Endothelial cell of umbilical vein (primary cell): Measurements from ENCODE around the gene EVC. TPM values are rescaled to one million over a fixed set of nuclear protein-coding genes. Genes with fewer than 3 reads are reported as not detected.

ENCODE experiments used
- BruUV-seq: library from RNA; stranded (reverse); fragments of 400-500 nt; replicated peaks from 2 replicates; lab custom pipeline; 2021; lab: Mats Ljungman, UMichigan
- CTCF ChIA-PET: fragments of 300-600, 350-600 bp; sonication (Branson Sonifier 250); formaldehyde crosslinking; loops from one replicate; lab custom pipeline; 2021; ENCODE audit warnings: antibody characterized with exemption, inconsistent platforms; lab: Charles Lee
- POLR2A ChIA-PET: fragments of 300-600, 350-600 bp; sonication (Branson Sonifier 250); formaldehyde crosslinking; loops from one replicate; lab custom pipeline; 2021; ENCODE audit warnings: antibody characterized with exemption, inconsistent platforms; lab: Charles Lee
- DNase-seq: peaks from one replicate; pipeline ENCODE4 v3.0.0-alpha.2; 2011; ENCODE audit warnings: low read depth, low spot score
- FAIRE-seq: peaks from 2 replicates; lab custom pipeline; 2011; peaks lifted over from hg19 to GRCh38; lab: Jason Lieb, UNC
- H2AFZ ChIP-seq: 2 replicates; pipeline ENCODE4 v1.6.0; 2012; ENCODE audit warnings: low read depth, low read length, control low read depth, inconsistent platforms
- H3K27ac ChIP-seq: 2 replicates; pipeline ENCODE4 v1.5.1; 2011; ENCODE audit warnings: low read depth, mild to moderate bottlenecking, control low read depth, low read length, moderate library complexity; ENCODE audit not compliant: insufficient read depth
- H3K27me3 ChIP-seq, 2 experiments: 2 replicates each; pipeline versions ENCODE4 v1.6.0 to v1.6.1; 2011; ENCODE audit warnings: low read length in 2 of 2, mixed read lengths in 1 of 2; ENCODE audit not compliant: control insufficient read depth in 2 of 2, insufficient read depth in 2 of 2
- H3K36me3 ChIP-seq, 2 experiments: 2 replicates in 1 of 2; 3 replicates in 1 of 2; pipeline ENCODE4 v1.5.1; 2011; ENCODE audit warnings: low read length in 2 of 2, mild to moderate bottlenecking in 1 of 2, moderate library complexity in 1 of 2; ENCODE audit not compliant: control insufficient read depth in 2 of 2, insufficient read depth in 2 of 2; ENCODE audit errors: extremely low read depth in 1 of 2
- H3K4me1 ChIP-seq: 3 replicates; pipeline ENCODE4 v1.5.1; 2011; ENCODE audit warnings: mild to moderate bottlenecking, low read length; ENCODE audit not compliant: control insufficient read depth, insufficient read depth; ENCODE audit errors: extremely low read depth
- H3K4me2 ChIP-seq: 2 replicates; pipeline ENCODE4 v1.6.1; 2011; ENCODE audit warnings: low read length, control low read depth, mixed read lengths; ENCODE audit not compliant: insufficient read depth
- H3K4me3 ChIP-seq, 3 experiments: fragments of 200-600 bp in 1 of 3; sonication (generic), shearing (Covaris generic) in 1 of 3; replicated peaks in 1 of 3; 2 replicates each; pipeline ENCODE4 v1.5.1; 2011 to 2016; ENCODE audit warnings: control low read depth in 3 of 3, low read length in 3 of 3, mild to moderate bottlenecking in 2 of 3, inconsistent platforms in 1 of 3, low read depth in 1 of 3, moderate library complexity in 1 of 3; ENCODE audit not compliant: insufficient read depth in 1 of 3
- H3K79me2 ChIP-seq: 2 replicates; pipeline ENCODE4 v1.6.0; 2012; ENCODE audit warnings: low read length, inconsistent platforms; ENCODE audit not compliant: control insufficient read depth, insufficient read depth
- H3K9ac ChIP-seq: replicated peaks from 2 replicates; pipeline ENCODE3; 2011; ENCODE audit warnings: low read length, control low read depth; ENCODE audit not compliant: insufficient read depth; ENCODE audit errors: extremely low read depth
- H3K9me1 ChIP-seq: replicated peaks from 3 replicates; pipeline ENCODE4 v1.6.0; 2011; ENCODE audit warnings: mild to moderate bottlenecking, low read length; ENCODE audit not compliant: control insufficient read depth, insufficient read depth; ENCODE audit errors: extremely low read depth
- H3K9me3 ChIP-seq: replicated peaks from 2 replicates; pipeline ENCODE4 v1.5.1; 2012; ENCODE audit warnings: low read length, inconsistent platforms; ENCODE audit not compliant: control insufficient read depth, insufficient read depth
- H4K20me1 ChIP-seq: replicated peaks from 2 replicates; pipeline ENCODE3; 2011; ENCODE audit warnings: mild to moderate bottlenecking, low read length; ENCODE audit not compliant: control insufficient read depth, insufficient read depth; ENCODE audit errors: extremely low read depth
- CTCF ChIP-seq, 2 donors: IDR thresholded peaks; 1 replicate in 1 of 2; 2 replicates in 1 of 2; pipeline ENCODE4 v1.5.1; 2011; ENCODE audit warnings: low read length in 2 of 2, mild to moderate bottlenecking in 2 of 2, moderate library complexity in 2 of 2, control low read depth in 1 of 2, inconsistent platforms in 1 of 2, low read depth in 1 of 2; ENCODE audit not compliant: insufficient read depth in 1 of 2; ENCODE audit errors: extremely low read depth in 1 of 2
- EZH2 ChIP-seq: IDR thresholded peaks from 2 replicates; pipeline ENCODE4 v1.6.1; 2012; ENCODE audit warnings: borderline replicate concordance, low read depth, mild to moderate bottlenecking, moderate library complexity, low read length, inconsistent platforms; ENCODE audit not compliant: severe bottlenecking
- FOS ChIP-seq: IDR thresholded peaks from 2 replicates; pipeline ENCODE4 v1.6.1; 2011; ENCODE audit warnings: mild to moderate bottlenecking, low read length, moderate library complexity, borderline replicate concordance; ENCODE audit not compliant: insufficient read depth
- GATA2 ChIP-seq: IDR thresholded peaks from 2 replicates; pipeline ENCODE4 v1.7.0; 2011; ENCODE audit warnings: low read depth, mild to moderate bottlenecking, moderate library complexity, mixed read lengths, low read length; ENCODE audit not compliant: insufficient read length, insufficient read depth
- JUN ChIP-seq: IDR thresholded peaks from 2 replicates; pipeline ENCODE4 v1.6.1; 2011; ENCODE audit warnings: borderline replicate concordance, low read depth; ENCODE audit not compliant: insufficient read length, insufficient read depth
- MYC ChIP-seq: IDR thresholded peaks from one replicate; pipeline ENCODE4 v1.6.1; 2011; ENCODE audit warnings: mild to moderate bottlenecking, low read depth, low read length
- POLR2A ChIP-seq: IDR thresholded peaks from 2 replicates; pipeline ENCODE4 v1.6.1; 2012; ENCODE audit warnings: low read depth, mild to moderate bottlenecking, control low read depth, low read length
- POLR2AphosphoS5 ChIP-seq: IDR thresholded peaks from 2 replicates; pipeline ENCODE4 v1.6.1; 2012; ENCODE audit warnings: low read depth, mild to moderate bottlenecking, control low read depth, low read length, moderate library complexity; ENCODE audit not compliant: insufficient read depth
- dilution Hi-C: fragments of 300-500 bp; cut with MboI; formaldehyde crosslinking; loops from one replicate; pipeline ENCODE4 v1.15.0; 2019; ENCODE audit warnings: low sequenced_read_pairs; ENCODE audit not compliant: extremely low pct_ligation_motif_present
- intact Hi-C: fragments of 100-400 bp; cut with micrococcal nuclease; formaldehyde crosslinking; loops from one replicate; pipeline ENCODE4 v1.10.0; 2022
- polyA plus RNA-seq, 4 experiments: library from polyadenylated mRNA; depleted of rRNA in 3 of 4; stranded (reverse) in 3 of 4; unstranded in 1 of 4; fragments of >200 nt; gene quantifications; 2 replicates each; pipeline versions ENCODE4 v1.2.1 to v1.2.3, GENCODE V29; 2011 to 2012; ENCODE audit warnings: missing spikeins in 1 of 4
- total RNA-seq: library from RNA; stranded (reverse); gene quantifications from 2 replicates; pipeline ENCODE4 v1.2.3, GENCODE V29; 2021
- TF ChIP-seq, protein P1 (sequence below): IDR thresholded peaks from 2 replicates; pipeline ENCODE4 v1.6.1; 2011; ENCODE audit not compliant: insufficient read depth, insufficient read length

EVC gene
- total and polyA plus RNA-seq, 2 donors (not counting 3 experiments of a cell fraction or from before 2014, with no cell fraction given): 6.3 to 31.6 TPM

GRCh38 chr4:5798462-5798861 is 87.5 kb downstream of the EVC start:
- no peak overlapping the region for H3K4me2 ChIP-seq
- no peaks in the 10 kb centered on the region for H3K79me2 ChIP-seq
- no TSS peak for BruUV-seq
- H3K4me1 ChIP-seq: no peaks in the 10 kb centered on the region
- no peak for TF ChIP-seq JUN
- no peak for TF ChIP-seq FOS
- no peak for TF ChIP-seq GATA2
- dilution Hi-C loops (no loop called here), intact Hi-C loops (loop anchor here (10.0 kb wide), 1 partner anchor 164 kb away; no protein-coding TSS in a partner anchor)
- CTCF ChIA-PET: interaction anchor here (1.8 kb wide), 1 partner anchor 14 kb away, joined by 6 read pairs; no protein-coding TSS in a partner anchor
- no peak overlapping the region for H2AFZ ChIP-seq
- H3K9me3 ChIP-seq: no peaks in the 10 kb centered on the region
- no peak overlapping the region for H3K4me3 ChIP-seq
- POLR2A ChIA-PET: no interaction called here
- no peaks in the 10 kb centered on the region for H3K9me1 ChIP-seq
- peaks cover 0 to 16% of the 10 kb centered on the region in 2 experiments for H3K36me3 ChIP-seq
- no peak for FAIRE-seq
- no peak overlapping the region for H3K9ac ChIP-seq
- no peaks in the 10 kb centered on the region for H4K20me1 ChIP-seq
- no peaks in the 10 kb centered on the region for H3K27me3 ChIP-seq
- DNase-seq: no peak
- no peak overlapping the region for H3K27ac ChIP-seq

- no peak for FAIRE-seq
Observed at GRCh38 chr4:5798946-5799345, 87.9 kb downstream of the EVC start.

More at GRCh38 chr4:5798946-5799345, 87.9 kb downstream of the EVC start:
- H3K9ac ChIP-seq: no peak overlapping the region
- no peaks in the 10 kb centered on the region for H3K9me3 ChIP-seq
- no peak overlapping the region for H3K27ac ChIP-seq
- POLR2A ChIA-PET: no interaction called here
- H3K9me1 ChIP-seq: no peaks in the 10 kb centered on the region
- no peak for DNase-seq
- TF ChIP-seq GATA2 (no peak), FOS (no peak), MYC (no peak), JUN (no peak), EZH2 (no peak), POLR2A (no peak), CTCF (IDR thresholded peaks at IDR 0.05; ENCODE audit: extremely low read depth in 1 of 2, insufficient read depth in 1 of 2, low read depth in 1 of 2, low read length in 2 of 2) (no peak), POLR2AphosphoS5 (no peak)
- TF ChIP-seq, protein P1, sequence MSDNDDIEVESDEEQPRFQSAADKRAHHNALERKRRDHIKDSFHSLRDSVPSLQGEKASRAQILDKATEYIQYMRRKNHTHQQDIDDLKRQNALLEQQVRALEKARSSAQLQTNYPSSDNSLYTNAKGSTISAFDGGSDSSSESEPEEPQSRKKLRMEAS: no peak
- H3K27me3 ChIP-seq: no peaks in the 10 kb centered on the region
- H2AFZ ChIP-seq: no peak overlapping the region
- CTCF ChIA-PET: no interaction called here
- H3K4me1 ChIP-seq: no peaks in the 10 kb centered on the region
- peaks cover 0 to 14% of the 10 kb centered on the region in 2 experiments for H3K36me3 ChIP-seq
- H4K20me1 ChIP-seq: no peaks in the 10 kb centered on the region
- BruUV-seq: no TSS peak
- intact Hi-C loops (loop anchor here (10.0 kb wide), 1 partner anchor 164 kb away; no protein-coding TSS in a partner anchor), dilution Hi-C loops (no loop called here)
- H3K4me3 ChIP-seq: no peak overlapping the region
- no peak overlapping the region for H3K4me2 ChIP-seq
- no peaks in the 10 kb centered on the region for H3K79me2 ChIP-seq
